ENCODE measurements around the gene RNF212. TPM values are rescaled to one million over a fixed set of nuclear protein-coding genes. Genes with fewer than 3 reads are reported as not detected.

RNF212 gene
- polyA plus RNA-seq, 1 donor, result 1.8 TPM

DNA sequence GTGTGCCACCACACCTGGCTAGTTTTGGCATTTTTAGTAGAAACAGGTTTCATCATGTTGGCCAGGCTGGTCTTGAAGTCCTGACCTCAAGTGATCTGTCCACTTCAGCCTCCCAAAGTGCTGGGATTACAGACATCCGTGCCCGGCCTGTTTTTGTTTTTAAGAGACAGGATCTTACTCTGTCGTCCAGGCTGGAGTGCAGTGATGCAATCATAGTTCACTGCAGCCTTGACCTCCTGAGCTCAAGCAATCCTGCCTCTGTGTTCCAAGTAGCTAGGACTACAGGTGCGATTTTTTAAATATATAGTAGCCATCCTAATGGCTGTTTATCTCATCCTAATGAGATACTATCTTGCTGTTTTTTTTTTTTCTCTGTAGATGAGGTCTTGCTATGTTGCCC, 47.6 kb downstream of the RNF212 start:
- no peak overlapping the region for H3K4me3 ChIP-seq (ENCODE audit: low read length)
- no peaks in the 10 kb centered on the region for H3K36me3 ChIP-seq (ENCODE audit: control insufficient read depth, insufficient read depth, low read length)
- H3K4me1 ChIP-seq (ENCODE audit: control insufficient read depth, insufficient read depth, low read length), result no peaks in the 10 kb centered on the region
- H3K27ac ChIP-seq (ENCODE audit: low read length), result no peak overlapping the region
- no CpG with 5 or more reads among the region's 4 CpGs for WGBS (ENCODE audit: insufficient coverage, low lambda C conversion rate)
- no peak for DNase-seq
- no peaks in the 10 kb centered on the region for H3K9me3 ChIP-seq (ENCODE audit: control insufficient read depth, low read depth, low read length)
- H3K27me3 ChIP-seq (ENCODE audit: control insufficient read depth, insufficient read depth, low read length), result peaks cover 29% of the 10 kb centered on the region

DNA sequence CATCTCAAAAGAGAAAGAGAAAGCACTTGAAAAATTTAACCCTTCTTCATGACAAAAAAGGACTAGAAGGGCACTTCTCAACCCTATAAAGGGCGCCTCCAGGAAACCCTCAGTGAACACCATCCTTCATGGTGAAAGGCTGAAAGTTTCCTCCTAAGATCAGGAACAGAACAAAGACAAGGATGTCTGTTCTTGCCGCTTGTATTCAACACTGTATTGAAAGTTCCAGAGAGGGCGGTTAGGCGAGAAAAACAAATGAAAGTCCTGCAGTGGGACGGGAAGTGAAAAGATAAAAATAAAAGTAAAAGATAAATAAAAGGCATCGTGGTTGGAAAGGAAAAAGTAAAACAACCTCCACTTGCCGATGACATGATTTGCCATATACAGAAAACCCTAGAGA, 50.9 kb downstream of the RNF212 start:
- Histone ChIP-seq H3K4me3 (ENCODE audit: low read length) (no peak overlapping the region), H3K9me3 (ENCODE audit: control insufficient read depth, low read depth, low read length) (no peaks in the 10 kb centered on the region), H3K36me3 (ENCODE audit: control insufficient read depth, insufficient read depth, low read length) (no peaks in the 10 kb centered on the region), H3K27ac (ENCODE audit: low read length) (no peak overlapping the region), H3K27me3 (ENCODE audit: control insufficient read depth, insufficient read depth, low read length) (peaks cover 49% of the 10 kb centered on the region), H3K4me1 (ENCODE audit: control insufficient read depth, insufficient read depth, low read length) (peaks cover 2% of the 10 kb centered on the region)
- WGBS (ENCODE audit: insufficient coverage, low lambda C conversion rate), result 66% methylated on average over 6 of the region's 7 CpGs
- no peak for DNase-seq

DNA sequence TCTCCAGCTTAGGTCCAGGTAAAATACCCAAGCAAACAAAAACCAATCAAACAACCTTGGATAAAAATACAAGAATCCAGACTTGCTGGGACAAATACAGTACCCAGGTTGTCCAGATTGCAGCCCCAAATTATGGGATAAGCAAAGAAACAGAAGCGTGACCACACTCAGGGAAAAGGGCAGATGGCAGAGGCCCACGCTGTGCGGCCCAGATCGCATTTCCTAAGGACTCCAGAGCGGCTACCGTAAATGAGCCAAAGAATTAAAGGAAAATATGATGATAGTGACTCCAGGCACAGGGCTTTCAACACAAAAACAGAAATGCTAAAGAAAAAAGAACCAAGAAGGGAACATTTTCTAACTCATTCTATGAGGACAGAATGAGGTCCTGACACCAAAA, 51.6 kb downstream of the RNF212 start:
- 96% methylated on average over 5 of the region's 6 CpGs for WGBS (ENCODE audit: insufficient coverage, low lambda C conversion rate)
- Histone ChIP-seq H3K4me3 (ENCODE audit: low read length) (no peak overlapping the region), H3K36me3 (ENCODE audit: control insufficient read depth, insufficient read depth, low read length) (no peaks in the 10 kb centered on the region), H3K27me3 (ENCODE audit: control insufficient read depth, insufficient read depth, low read length) (peaks cover 55% of the 10 kb centered on the region), H3K27ac (ENCODE audit: low read length) (no peak overlapping the region), H3K4me1 (ENCODE audit: control insufficient read depth, insufficient read depth, low read length) (peaks cover 2% of the 10 kb centered on the region), H3K9me3 (ENCODE audit: control insufficient read depth, low read depth, low read length) (peaks cover 3% of the 10 kb centered on the region)
- no peak for DNase-seq

DNA sequence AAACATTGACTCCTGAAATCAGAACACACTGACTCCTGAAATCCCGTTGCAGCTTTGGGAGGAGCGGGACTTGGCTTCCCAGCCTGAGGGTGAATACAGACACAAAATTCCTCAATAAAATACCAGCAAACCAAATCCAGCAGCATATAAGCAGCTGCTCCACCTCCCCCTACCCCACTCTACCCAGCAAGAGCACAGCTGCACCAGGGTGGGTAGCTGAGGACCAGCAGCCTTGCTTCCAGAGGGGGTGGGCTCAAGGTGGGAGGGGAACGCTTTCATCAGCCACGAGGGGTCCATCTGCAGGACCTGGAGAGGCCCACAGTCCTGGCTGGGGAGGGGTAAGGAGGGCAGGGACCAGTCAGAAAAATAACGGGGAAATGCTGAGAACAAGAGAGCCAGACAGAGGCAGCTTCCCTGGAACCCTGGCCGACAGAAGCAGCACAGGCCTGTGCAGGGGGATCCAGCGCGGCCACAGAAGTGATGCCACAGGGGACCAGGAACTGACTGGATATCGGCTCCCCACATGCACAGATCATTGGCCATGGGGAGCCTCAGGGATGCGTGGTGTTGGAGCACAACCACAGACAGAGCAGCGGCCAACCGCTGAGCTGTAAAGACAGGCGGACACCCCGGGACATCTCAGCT, 52.2 kb downstream of the RNF212 start:
- DNase-seq, result no peak
- H3K27ac ChIP-seq (ENCODE audit: low read length), result no peak overlapping the region
- H3K4me3 ChIP-seq (ENCODE audit: low read length), result no peak overlapping the region
- WGBS (ENCODE audit: insufficient coverage, low lambda C conversion rate), result no CpG with 5 or more reads among the region's 14 CpGs
- peaks cover 56% of the 10 kb centered on the region for H3K27me3 ChIP-seq (ENCODE audit: control insufficient read depth, insufficient read depth, low read length)
- no peaks in the 10 kb centered on the region for H3K36me3 ChIP-seq (ENCODE audit: control insufficient read depth, insufficient read depth, low read length)
- H3K4me1 ChIP-seq (ENCODE audit: control insufficient read depth, insufficient read depth, low read length), result peaks cover 2% of the 10 kb centered on the region
- peaks cover 3% of the 10 kb centered on the region for H3K9me3 ChIP-seq (ENCODE audit: control insufficient read depth, low read depth, low read length)

DNA sequence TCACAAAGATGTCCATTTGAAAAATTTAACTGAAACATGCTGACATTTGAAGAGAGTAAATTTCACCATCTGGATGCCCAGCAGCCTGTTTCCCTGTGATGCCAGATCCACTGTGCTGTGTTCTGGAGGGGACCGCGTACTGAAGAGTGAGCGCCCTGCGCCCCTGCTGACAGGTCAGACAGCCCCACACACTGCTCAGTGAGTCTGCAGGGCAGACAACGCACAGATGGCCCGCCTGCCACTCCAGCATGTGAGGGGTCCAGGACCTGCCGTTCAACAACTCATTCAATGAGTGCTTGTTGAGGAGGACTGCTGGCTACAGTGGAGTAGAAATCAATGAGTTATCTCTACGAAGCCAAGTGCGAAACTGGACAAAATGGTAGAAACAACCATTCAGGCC, 52.7 kb downstream of the RNF212 start:
- Histone ChIP-seq H3K9me3 (ENCODE audit: control insufficient read depth, low read depth, low read length) (peaks cover 6% of the 10 kb centered on the region), H3K36me3 (ENCODE audit: control insufficient read depth, insufficient read depth, low read length) (no peaks in the 10 kb centered on the region), H3K27ac (ENCODE audit: low read length) (no peak overlapping the region), H3K4me3 (ENCODE audit: low read length) (no peak overlapping the region), H3K27me3 (ENCODE audit: control insufficient read depth, insufficient read depth, low read length) (peaks cover 62% of the 10 kb centered on the region), H3K4me1 (ENCODE audit: control insufficient read depth, insufficient read depth, low read length) (peaks cover 6% of the 10 kb centered on the region)
- no peak for DNase-seq
- no CpG with 5 or more reads among the region's 9 CpGs for WGBS (ENCODE audit: insufficient coverage, low lambda C conversion rate)

DNA sequence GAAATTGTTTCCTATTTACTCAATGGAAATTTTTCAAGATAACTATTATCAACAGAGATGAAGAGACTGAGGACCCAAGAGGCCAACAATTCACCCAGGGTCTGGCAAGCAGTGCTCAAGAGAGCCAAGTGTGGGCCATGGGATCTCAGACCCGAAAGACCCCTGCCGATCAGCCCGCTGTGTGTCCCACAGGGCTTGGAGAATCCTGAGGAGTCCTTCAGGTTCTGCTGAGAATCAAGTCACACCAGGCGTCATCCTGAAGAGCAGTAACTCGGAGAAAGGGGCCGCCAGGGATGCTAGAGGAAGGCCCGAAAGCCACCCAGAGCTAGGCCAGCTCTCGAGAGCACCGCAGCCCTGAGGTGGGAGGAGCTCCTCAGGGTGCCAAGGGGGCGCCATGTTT, 53.2 kb downstream of the RNF212 start:
- peaks cover 9% of the 10 kb centered on the region for H3K4me1 ChIP-seq (ENCODE audit: control insufficient read depth, insufficient read depth, low read length)
- H3K27me3 ChIP-seq (ENCODE audit: control insufficient read depth, insufficient read depth, low read length), result peaks cover 63% of the 10 kb centered on the region
- H3K36me3 ChIP-seq (ENCODE audit: control insufficient read depth, insufficient read depth, low read length), result no peaks in the 10 kb centered on the region
- no peak for DNase-seq
- WGBS (ENCODE audit: insufficient coverage, low lambda C conversion rate), result no CpG with 5 or more reads among the region's 10 CpGs
- H3K9me3 ChIP-seq (ENCODE audit: control insufficient read depth, low read depth, low read length), result peaks cover 6% of the 10 kb centered on the region
- no peak overlapping the region for H3K4me3 ChIP-seq (ENCODE audit: low read length)
- H3K27ac ChIP-seq (ENCODE audit: low read length), result no peak overlapping the region

DNA sequence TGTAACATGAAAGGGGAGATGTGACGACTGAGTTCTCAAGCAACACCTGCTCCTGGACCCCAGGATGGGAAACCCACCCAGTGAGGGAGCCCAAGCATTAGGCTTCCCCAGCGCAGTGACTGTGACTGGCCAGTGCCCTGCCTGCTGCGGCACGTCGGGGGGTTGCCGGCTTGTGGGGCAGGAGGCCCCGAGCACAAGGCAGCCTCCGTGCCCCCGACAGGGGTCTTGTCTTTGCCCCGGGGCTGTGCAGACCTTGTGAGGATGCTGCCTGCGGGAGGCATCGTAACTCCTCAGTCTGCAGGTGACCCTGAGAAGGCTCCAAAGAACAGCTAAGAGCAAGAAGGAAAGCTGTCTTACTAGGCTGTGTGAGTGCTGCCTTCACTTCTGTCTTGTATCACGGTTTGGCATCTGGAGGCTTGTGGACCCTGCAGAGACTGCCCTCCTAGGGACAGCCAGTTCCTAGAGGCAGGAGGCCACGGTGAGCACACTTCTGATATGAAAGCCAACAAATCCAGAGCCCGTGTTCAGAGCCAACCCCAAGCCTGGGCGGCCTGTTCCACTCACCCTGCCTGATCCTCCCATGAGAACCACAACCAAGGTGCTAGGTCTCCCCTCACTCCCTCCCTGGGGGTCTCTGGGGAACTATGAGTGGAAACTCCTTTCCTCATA, 54.2 kb downstream of the RNF212 start:
- no peak overlapping the region for H3K27ac ChIP-seq (ENCODE audit: low read length)
- WGBS (ENCODE audit: insufficient coverage, low lambda C conversion rate), result no CpG with 5 or more reads among the region's 16 CpGs

DNA sequence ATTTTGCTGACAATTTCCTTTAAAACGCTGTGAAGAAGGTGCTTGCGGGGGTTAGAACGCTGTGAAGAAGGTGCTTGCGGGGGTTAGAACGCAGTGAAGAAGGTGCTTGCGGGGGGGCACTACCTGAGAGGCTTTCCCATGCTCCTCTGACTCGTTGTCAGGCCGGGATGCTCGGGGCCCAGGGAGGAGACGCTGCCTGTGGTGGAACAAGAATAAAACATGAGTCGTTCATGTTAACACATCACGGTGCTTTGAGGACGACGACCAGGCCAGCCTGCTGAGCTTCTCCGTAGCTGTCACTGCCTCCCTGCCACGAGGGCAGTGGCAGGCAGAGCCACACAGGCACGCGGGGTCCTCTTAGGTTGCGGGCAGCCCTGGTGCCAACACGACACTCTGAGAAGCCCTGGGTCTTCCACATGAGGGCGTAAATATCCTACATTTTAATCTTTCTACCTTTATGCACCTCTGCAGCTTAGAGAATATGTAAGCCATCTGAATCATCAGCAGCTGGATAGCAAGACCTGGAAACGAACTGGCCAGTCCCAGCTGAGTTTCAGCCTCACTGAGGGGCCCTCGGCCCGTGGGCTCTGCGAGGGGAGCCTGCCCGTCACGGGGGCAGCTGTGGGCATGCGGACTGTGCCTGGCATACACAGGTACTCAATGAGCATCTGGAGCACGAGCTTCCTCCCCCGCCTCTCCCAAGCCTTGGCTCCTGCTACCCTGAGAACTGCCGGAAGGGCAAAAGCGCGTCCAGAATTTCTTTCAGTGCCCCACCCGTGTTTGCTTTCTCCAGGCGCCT, 55.0 kb downstream of the RNF212 start:
- no CpG with 5 or more reads among the region's 35 CpGs for WGBS (ENCODE audit: insufficient coverage, low lambda C conversion rate)
- H3K36me3 ChIP-seq (ENCODE audit: control insufficient read depth, insufficient read depth, low read length), result no peaks in the 10 kb centered on the region
- no peak overlapping the region for H3K4me3 ChIP-seq (ENCODE audit: low read length)
- H3K27ac ChIP-seq (ENCODE audit: low read length), result no peak overlapping the region
- H3K27me3 ChIP-seq (ENCODE audit: control insufficient read depth, insufficient read depth, low read length), result peaks cover 64% of the 10 kb centered on the region
- DNase-seq, result no peak
- H3K4me1 ChIP-seq (ENCODE audit: control insufficient read depth, insufficient read depth, low read length), result peaks cover 9% of the 10 kb centered on the region
- peaks cover 6% of the 10 kb centered on the region for H3K9me3 ChIP-seq (ENCODE audit: control insufficient read depth, low read depth, low read length)

More for the DNA sequence above, 54.2 kb downstream of the RNF212 start:
- Histone ChIP-seq H3K36me3 (ENCODE audit: control insufficient read depth, insufficient read depth, low read length) (no peaks in the 10 kb centered on the region), H3K9me3 (ENCODE audit: control insufficient read depth, low read depth, low read length) (peaks cover 6% of the 10 kb centered on the region), H3K4me1 (ENCODE audit: control insufficient read depth, insufficient read depth, low read length) (peaks cover 9% of the 10 kb centered on the region), H3K27me3 (ENCODE audit: control insufficient read depth, insufficient read depth, low read length) (peaks cover 59% of the 10 kb centered on the region), H3K4me3 (ENCODE audit: low read length) (no peak overlapping the region)
- DNase-seq, result no peak

DNA sequence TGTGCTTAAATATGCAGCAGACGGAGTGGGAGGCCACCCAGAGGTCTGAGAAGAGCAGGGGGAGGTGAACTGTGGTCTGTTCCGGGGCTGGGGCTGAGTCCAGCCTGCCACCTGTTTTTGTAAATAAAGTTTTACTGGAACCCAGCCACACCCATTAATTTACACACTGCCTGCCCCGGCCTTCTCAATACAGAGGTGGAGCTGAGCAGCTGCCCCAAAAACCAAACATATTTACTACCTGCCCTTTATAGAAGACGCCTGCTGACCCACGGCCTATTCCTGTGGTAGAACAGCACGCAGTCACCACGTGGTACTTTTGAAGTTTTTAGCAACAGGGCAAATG, 56.0 kb downstream of the RNF212 start:
- Histone ChIP-seq H3K27ac (ENCODE audit: low read length) (no peak overlapping the region), H3K36me3 (ENCODE audit: control insufficient read depth, insufficient read depth, low read length) (no peaks in the 10 kb centered on the region), H3K9me3 (ENCODE audit: control insufficient read depth, low read depth, low read length) (peaks cover 6% of the 10 kb centered on the region), H3K4me3 (ENCODE audit: low read length) (no peak overlapping the region), H3K27me3 (ENCODE audit: control insufficient read depth, insufficient read depth, low read length) (peaks cover 75% of the 10 kb centered on the region), H3K4me1 (ENCODE audit: control insufficient read depth, insufficient read depth, low read length) (peaks cover 9% of the 10 kb centered on the region)
- no peak for DNase-seq
- no CpG with 5 or more reads among the region's 7 CpGs for WGBS (ENCODE audit: insufficient coverage, low lambda C conversion rate)

DNA sequence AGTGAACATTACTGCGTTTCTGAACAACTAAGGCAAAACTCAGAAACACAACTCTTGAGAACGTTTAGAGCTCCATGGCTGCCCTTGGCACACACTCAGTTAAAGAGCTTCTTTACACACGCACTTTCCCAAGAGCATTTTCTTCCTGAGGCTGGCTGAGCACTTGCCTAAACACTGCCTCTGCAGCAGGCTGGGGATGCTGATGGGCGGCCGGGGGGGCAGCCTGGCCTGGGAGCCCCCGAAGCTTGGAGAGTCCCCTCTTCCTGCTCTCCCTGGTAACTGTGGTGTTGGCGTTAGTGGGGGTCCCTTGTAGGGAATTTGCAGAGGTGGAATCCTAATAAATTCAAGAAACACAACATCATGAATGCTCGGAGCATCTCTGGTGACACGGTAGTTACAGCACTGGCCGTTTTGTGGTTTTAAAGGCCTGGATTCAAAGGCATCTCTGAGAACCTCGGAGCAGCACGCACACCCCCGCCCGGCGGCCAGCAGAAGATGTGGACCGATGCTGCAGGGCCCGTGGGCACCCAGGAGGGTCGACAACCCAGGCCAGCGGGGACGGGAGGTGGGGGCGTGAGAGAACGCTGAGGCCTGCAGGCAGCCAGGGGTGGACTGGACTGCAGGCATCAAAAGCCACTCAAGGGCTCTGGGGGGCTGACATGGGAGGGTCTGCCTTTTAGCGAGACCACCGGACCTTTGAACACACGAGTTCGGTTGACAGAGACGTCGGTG, 56.5 kb downstream of the RNF212 start:
- no peak for DNase-seq
- peaks cover 9% of the 10 kb centered on the region for H3K4me1 ChIP-seq (ENCODE audit: control insufficient read depth, insufficient read depth, low read length)
- peaks cover 6% of the 10 kb centered on the region for H3K9me3 ChIP-seq (ENCODE audit: control insufficient read depth, low read depth, low read length)
- H3K27ac ChIP-seq (ENCODE audit: low read length), result no peak overlapping the region
- no peak overlapping the region for H3K4me3 ChIP-seq (ENCODE audit: low read length)
- peaks cover 78% of the 10 kb centered on the region for H3K27me3 ChIP-seq (ENCODE audit: control insufficient read depth, insufficient read depth, low read length)
- H3K36me3 ChIP-seq (ENCODE audit: control insufficient read depth, insufficient read depth, low read length), result no peaks in the 10 kb centered on the region
- WGBS (ENCODE audit: insufficient coverage, low lambda C conversion rate), result 60% methylated on average over 1 of the region's 28 CpGs

Data from large intestine (tissue), 3 donors.